Measurements from ENCODE around the gene SLC25A15.

The SLC25A15 gene

GRCh38 chr13:40789275-40790153 is at the start of gene SLC25A15:
Gene SLC25A15 (plus strand): TSS chr13:40789611. CDS start chr13:40793227, 3,616 bp downstream.
- H3K36me3 ChIP-seq (ENCODE audit: control insufficient read depth, insufficient read depth, low read length) = no peaks in the 10 kb centered on the region
- H3K27ac ChIP-seq (ENCODE audit: low read depth, low read length) = peak within 1 kb of the TSS; percentile 24
- peak within 1 kb of the TSS; percentile 68 for H3K9ac ChIP-seq (ENCODE audit: low read length)
- peak within 1 kb of the TSS; percentile 52 for H3K4me3 ChIP-seq (ENCODE audit: low read length)
- peaks cover 2% of the 10 kb centered on the region for H3K4me1 ChIP-seq (ENCODE audit: control insufficient read depth, insufficient read depth, low read length)
- H3K27me3 ChIP-seq (ENCODE audit: control insufficient read depth, insufficient read depth, low read length) = no peaks in the 10 kb centered on the region

- H3K9ac ChIP-seq (ENCODE audit: low read length) = no peak overlapping the region
- no peaks in the 10 kb centered on the region for H3K4me1 ChIP-seq (ENCODE audit: control insufficient read depth, insufficient read depth, low read length)
- H3K36me3 ChIP-seq (ENCODE audit: control insufficient read depth, insufficient read depth, low read length) = peaks cover 7% of the 10 kb centered on the region
- no peaks in the 10 kb centered on the region for H3K27me3 ChIP-seq (ENCODE audit: control insufficient read depth, insufficient read depth, low read length)
- no peak overlapping the region for H3K4me3 ChIP-seq (ENCODE audit: low read length)
- H3K27ac ChIP-seq (ENCODE audit: low read depth, low read length) = no peak overlapping the region
These were observed 40.1 kb upstream of the SLC25A15 start for GRCh38 chr13:40749327-40749726.

- H3K27me3 ChIP-seq (ENCODE audit: control insufficient read depth, insufficient read depth, low read length) = no peaks in the 10 kb centered on the region
- peaks cover 13% of the 10 kb centered on the region for H3K36me3 ChIP-seq (ENCODE audit: control insufficient read depth, insufficient read depth, low read length)
- H3K4me1 ChIP-seq (ENCODE audit: control insufficient read depth, insufficient read depth, low read length) = no peaks in the 10 kb centered on the region
- no peak overlapping the region for H3K9ac ChIP-seq (ENCODE audit: low read length)
- H3K27ac ChIP-seq (ENCODE audit: low read depth, low read length) = no peak overlapping the region
- H3K4me3 ChIP-seq (ENCODE audit: low read length) = no peak overlapping the region
These were observed 34.2 kb upstream of the SLC25A15 start for GRCh38 chr13:40755082-40755700.

- Histone ChIP-seq H3K4me1 (ENCODE audit: control insufficient read depth, insufficient read depth, low read length) (no peaks in the 10 kb centered on the region), H3K4me3 (ENCODE audit: low read length) (no peak overlapping the region), H3K27ac (ENCODE audit: low read depth, low read length) (no peak overlapping the region), H3K36me3 (ENCODE audit: control insufficient read depth, insufficient read depth, low read length) (peaks cover 13% of the 10 kb centered on the region), H3K9ac (ENCODE audit: low read length) (no peak overlapping the region), H3K27me3 (ENCODE audit: control insufficient read depth, insufficient read depth, low read length) (no peaks in the 10 kb centered on the region)
These were observed 33.4 kb upstream of the SLC25A15 start for GRCh38 chr13:40756042-40756441.

GRCh38 chr13:40758811-40759210 is 30.6 kb upstream of the SLC25A15 start:
- Histone ChIP-seq H3K36me3 (ENCODE audit: control insufficient read depth, insufficient read depth, low read length) (peaks cover 6% of the 10 kb centered on the region), H3K27ac (ENCODE audit: low read depth, low read length) (no peak overlapping the region), H3K4me1 (ENCODE audit: control insufficient read depth, insufficient read depth, low read length) (no peaks in the 10 kb centered on the region), H3K27me3 (ENCODE audit: control insufficient read depth, insufficient read depth, low read length) (no peaks in the 10 kb centered on the region), H3K9ac (ENCODE audit: low read length) (no peak overlapping the region), H3K4me3 (ENCODE audit: low read length) (no peak overlapping the region)

DNA sequence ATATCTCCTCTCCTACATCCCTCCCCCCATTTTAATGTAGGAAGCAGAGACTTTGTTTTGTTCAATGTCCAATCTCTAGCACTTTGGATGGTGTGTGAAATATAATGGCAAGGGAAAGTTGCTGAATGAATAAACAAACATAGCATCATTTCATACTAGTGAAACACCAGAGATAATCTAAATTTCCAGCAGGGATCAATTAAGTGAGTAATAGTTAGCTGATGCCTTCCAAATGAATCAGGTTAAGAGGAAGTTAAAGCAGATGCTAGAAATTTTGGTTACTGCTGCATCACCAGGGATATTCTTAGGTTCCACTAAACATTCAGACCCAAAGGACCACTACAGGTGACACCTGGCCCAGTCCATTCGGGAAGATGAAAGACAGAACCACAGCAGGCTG is 26.6 kb upstream of the SLC25A15 start:
- peaks cover 4% of the 10 kb centered on the region for H3K36me3 ChIP-seq (ENCODE audit: control insufficient read depth, insufficient read depth, low read length)
- H3K9ac ChIP-seq (ENCODE audit: low read length) = no peak overlapping the region

DNA sequence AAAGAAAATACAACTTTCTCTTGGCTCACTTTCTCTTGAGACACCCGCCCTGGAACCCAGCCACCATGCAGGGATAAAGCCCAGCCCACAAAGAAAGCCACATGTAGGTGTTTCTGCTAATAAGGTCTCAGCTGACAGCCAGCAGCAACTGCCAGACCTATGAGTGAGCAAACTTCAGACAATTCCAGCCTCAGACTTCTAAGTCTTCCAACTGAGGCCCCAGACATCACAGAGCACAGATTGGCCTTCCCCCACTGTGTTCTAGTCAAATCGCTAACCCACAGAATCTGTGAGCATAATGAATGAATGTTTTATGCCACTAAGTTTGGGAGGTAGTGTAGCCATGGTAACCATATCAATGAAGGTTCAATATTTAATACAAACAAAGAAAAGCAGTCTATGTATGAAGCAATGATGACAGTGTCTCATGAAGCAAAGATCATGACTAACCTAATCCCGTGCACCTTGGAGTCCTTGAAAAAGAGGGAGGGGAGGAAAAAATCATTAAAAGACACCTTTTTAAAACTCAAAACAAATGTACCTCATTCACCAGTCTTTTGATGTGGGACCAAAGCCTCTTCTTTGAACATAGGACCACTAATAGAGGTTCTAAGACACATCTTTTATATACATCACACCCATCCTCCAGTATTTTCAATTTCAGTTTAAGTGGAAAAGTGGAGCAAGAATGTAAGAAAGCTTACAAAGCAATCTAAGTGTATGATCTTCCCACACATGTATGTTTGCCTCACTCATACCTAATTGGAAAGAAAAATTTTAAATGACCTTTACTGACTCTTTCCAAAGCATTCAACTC is 24.6 kb upstream of the SLC25A15 start:
- H3K4me1 ChIP-seq (ENCODE audit: control insufficient read depth, insufficient read depth, low read length) = peaks cover 2% of the 10 kb centered on the region
- no peaks in the 10 kb centered on the region for H3K27me3 ChIP-seq (ENCODE audit: control insufficient read depth, insufficient read depth, low read length)
- H3K36me3 ChIP-seq (ENCODE audit: control insufficient read depth, insufficient read depth, low read length) = no peaks in the 10 kb centered on the region
- no peak overlapping the region for H3K4me3 ChIP-seq (ENCODE audit: low read length)
- no peak overlapping the region for H3K27ac ChIP-seq (ENCODE audit: low read depth, low read length)
- no peak overlapping the region for H3K9ac ChIP-seq (ENCODE audit: low read length)

More for the DNA sequence above, 26.6 kb upstream of the SLC25A15 start:
- H3K4me1 ChIP-seq (ENCODE audit: control insufficient read depth, insufficient read depth, low read length) = no peaks in the 10 kb centered on the region
- H3K4me3 ChIP-seq (ENCODE audit: low read length) = no peak overlapping the region
- H3K27ac ChIP-seq (ENCODE audit: low read depth, low read length) = no peak overlapping the region
- H3K27me3 ChIP-seq (ENCODE audit: control insufficient read depth, insufficient read depth, low read length) = no peaks in the 10 kb centered on the region

GRCh38 chr13:40765602-40766001 is 23.8 kb upstream of the SLC25A15 start:
- H3K36me3 ChIP-seq (ENCODE audit: control insufficient read depth, insufficient read depth, low read length) = no peaks in the 10 kb centered on the region
- no peak overlapping the region for H3K9ac ChIP-seq (ENCODE audit: low read length)
- H3K4me1 ChIP-seq (ENCODE audit: control insufficient read depth, insufficient read depth, low read length) = peaks cover 7% of the 10 kb centered on the region
- H3K27ac ChIP-seq (ENCODE audit: low read depth, low read length) = no peak overlapping the region
- H3K4me3 ChIP-seq (ENCODE audit: low read length) = no peak overlapping the region
- H3K27me3 ChIP-seq (ENCODE audit: control insufficient read depth, insufficient read depth, low read length) = no peaks in the 10 kb centered on the region

GRCh38 chr13:40769970-40770369 is 19.4 kb upstream of the SLC25A15 start:
- Histone ChIP-seq H3K27ac (ENCODE audit: low read depth, low read length) (no peak overlapping the region), H3K4me1 (ENCODE audit: control insufficient read depth, insufficient read depth, low read length) (peaks cover 7% of the 10 kb centered on the region), H3K4me3 (ENCODE audit: low read length) (peak overlapping the region; percentile 89), H3K36me3 (ENCODE audit: control insufficient read depth, insufficient read depth, low read length) (no peaks in the 10 kb centered on the region), H3K9ac (ENCODE audit: low read length) (no peak overlapping the region), H3K27me3 (ENCODE audit: control insufficient read depth, insufficient read depth, low read length) (no peaks in the 10 kb centered on the region)

GRCh38 chr13:40770609-40770933 is 18.8 kb upstream of the SLC25A15 start:
- no peaks in the 10 kb centered on the region for H3K27me3 ChIP-seq (ENCODE audit: control insufficient read depth, insufficient read depth, low read length)
- peaks cover 7% of the 10 kb centered on the region for H3K4me1 ChIP-seq (ENCODE audit: control insufficient read depth, insufficient read depth, low read length)
- peak overlapping the region; percentile 74 for H3K27ac ChIP-seq (ENCODE audit: low read depth, low read length)
- H3K9ac ChIP-seq (ENCODE audit: low read length) = peak overlapping the region; percentile 80
- peak overlapping the region; percentile 89 for H3K4me3 ChIP-seq (ENCODE audit: low read length)
- H3K36me3 ChIP-seq (ENCODE audit: control insufficient read depth, insufficient read depth, low read length) = no peaks in the 10 kb centered on the region

DNA sequence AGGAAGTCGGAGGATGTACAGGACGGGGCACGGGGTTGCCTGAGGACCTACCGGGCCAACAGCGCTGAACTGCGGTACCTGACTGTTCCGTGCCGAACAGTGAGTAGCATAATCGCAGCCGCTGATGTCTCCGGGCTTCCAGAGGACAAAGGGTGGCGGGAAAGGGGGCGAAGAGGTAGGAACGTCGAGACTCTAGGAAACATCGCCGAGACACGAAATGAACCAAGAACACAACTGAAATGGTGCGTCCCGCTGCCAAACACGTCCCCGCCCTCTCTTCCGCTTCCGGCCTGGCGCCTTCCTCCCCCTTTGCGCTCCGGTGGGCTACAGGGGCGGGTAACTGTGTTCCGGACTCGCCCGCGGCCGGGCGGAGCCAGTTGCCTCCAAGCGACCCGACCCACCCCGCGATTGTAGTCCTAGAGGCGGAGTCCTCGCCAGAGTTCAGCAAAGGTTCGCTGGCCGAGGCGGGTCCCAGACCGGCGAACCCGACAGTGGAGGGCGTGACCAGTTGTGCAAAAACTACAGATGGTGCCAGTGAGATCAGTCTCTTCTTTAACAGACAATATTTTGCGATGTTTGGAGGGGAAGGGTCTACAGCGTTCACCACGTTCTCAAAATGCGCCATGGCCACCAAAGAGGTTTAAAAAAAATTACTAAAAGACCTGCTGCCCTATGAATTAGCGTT is 18.3 kb upstream of the SLC25A15 start, which contains the start of gene MRPS31:
MRPS31 (minus strand) TSS at position 257 of the 685 bp plus-strand sequence; CDS start at position 203, 54 bp downstream.
- Histone ChIP-seq H3K27me3 (ENCODE audit: control insufficient read depth, insufficient read depth, low read length) (no peaks in the 10 kb centered on the region), H3K9ac (ENCODE audit: low read length) (peak within 1 kb of the TSS; percentile 80), H3K4me1 (ENCODE audit: control insufficient read depth, insufficient read depth, low read length) (peaks cover 7% of the 10 kb centered on the region), H3K4me3 (ENCODE audit: low read length) (peak within 1 kb of the TSS; percentile 89), H3K36me3 (ENCODE audit: control insufficient read depth, insufficient read depth, low read length) (no peaks in the 10 kb centered on the region), H3K27ac (ENCODE audit: low read depth, low read length) (peak within 1 kb of the TSS; percentile 74)
